MM.1S (cell line): ENCODE results near the gene CMBL.

Experiments used
- DNase-seq: peaks from one replicate; pipeline ENCODE4 v3.0.0-alpha.2; 2015
- H2AFZ ChIP-seq: fragments of 300-600 bp; sonication (generic); 2 replicates; pipeline ENCODE4 v1.6.0; 2016; ENCODE audit warnings: antibody characterized with exemption, low read length
- H3F3A ChIP-seq: fragments of 300-600 bp; sonication (generic); 2 replicates; pipeline ENCODE4 v1.6.1; 2016; ENCODE audit warnings: mild to moderate bottlenecking, antibody characterized with exemption, low read length, moderate library complexity, mixed read lengths; ENCODE audit not compliant: insufficient read depth
- H3K27ac ChIP-seq: fragments of 300-600 bp; sonication (generic); 2 replicates; pipeline ENCODE4 v1.5.1; 2016; ENCODE audit warnings: mild to moderate bottlenecking, low read length
- H3K27me3 ChIP-seq: fragments of 300-600 bp; sonication (generic); replicated peaks from 2 replicates; pipeline ENCODE4 v1.6.0; 2016; ENCODE audit warnings: low read length; ENCODE audit not compliant: insufficient read depth
- H3K36me3 ChIP-seq: fragments of 300-600 bp; sonication (generic); replicated peaks from 2 replicates; pipeline ENCODE4 v1.6.1; 2016; ENCODE audit warnings: mild to moderate bottlenecking, low read length, mixed read lengths; ENCODE audit not compliant: insufficient read depth
- H3K4me1 ChIP-seq: fragments of 300-600 bp; sonication (generic); 2 replicates; pipeline ENCODE4 v1.6.1; 2016; ENCODE audit warnings: low read length, mixed read lengths
- H3K4me2 ChIP-seq: fragments of 300-600 bp; sonication (generic); 2 replicates; pipeline ENCODE4 v1.6.0; 2016; ENCODE audit warnings: low read depth, low read length
- H3K4me3 ChIP-seq: fragments of 300-600 bp; sonication (generic); 2 replicates; pipeline ENCODE4 v1.5.1; 2016; ENCODE audit warnings: low read length, mixed read lengths
- H3K79me2 ChIP-seq: fragments of 300-600 bp; sonication (generic); 2 replicates; pipeline ENCODE4 v1.6.1; 2016; ENCODE audit warnings: mixed run types, low read length, mixed read lengths
- H3K9ac ChIP-seq: fragments of 300-600 bp; sonication (generic); 2 replicates; pipeline ENCODE4 v1.6.1; 2016; ENCODE audit warnings: low read length, mixed read lengths
- H3K9me2 ChIP-seq: fragments of 300-600 bp; sonication (generic); replicated peaks from 2 replicates; pipeline ENCODE4 v1.6.1; 2016; ENCODE audit warnings: mild to moderate bottlenecking, low read length, mixed read lengths; ENCODE audit not compliant: insufficient read depth
- H3K9me3 ChIP-seq: fragments of 300-600 bp; sonication (generic); replicated peaks from 2 replicates; pipeline ENCODE4 v1.6.1; 2016; ENCODE audit warnings: mild to moderate bottlenecking, low read length, mixed read lengths; ENCODE audit not compliant: insufficient read depth
- H4K20me1 ChIP-seq: fragments of 300-600 bp; sonication (generic); 2 replicates; pipeline ENCODE4 v1.6.1; 2016; ENCODE audit warnings: mild to moderate bottlenecking, low read length, moderate library complexity, mixed read lengths; ENCODE audit not compliant: insufficient read depth
- EZH2 ChIP-seq: fragments of 300-600 bp; sonication (generic); optimal IDR thresholded peaks from 2 replicates; pipeline ENCODE3; 2017; ENCODE audit warnings: low read depth, mild to moderate bottlenecking, antibody characterized with exemption, low read length, mixed read lengths
- EZH2phosphoT487 ChIP-seq: fragments of 300-600 bp; sonication (generic); IDR thresholded peaks from 2 replicates; pipeline ENCODE4 v1.6.1; 2018; ENCODE audit warnings: antibody characterized with exemption, low read length
- TF ChIP-seq, protein P1 (sequence below): fragments of 300-600 bp; sonication (generic); IDR thresholded peaks from 2 replicates; pipeline ENCODE4 v1.5.1; 2016; ENCODE audit warnings: antibody characterized with exemption, low read length, mixed read lengths

Gene CMBL

DNA sequence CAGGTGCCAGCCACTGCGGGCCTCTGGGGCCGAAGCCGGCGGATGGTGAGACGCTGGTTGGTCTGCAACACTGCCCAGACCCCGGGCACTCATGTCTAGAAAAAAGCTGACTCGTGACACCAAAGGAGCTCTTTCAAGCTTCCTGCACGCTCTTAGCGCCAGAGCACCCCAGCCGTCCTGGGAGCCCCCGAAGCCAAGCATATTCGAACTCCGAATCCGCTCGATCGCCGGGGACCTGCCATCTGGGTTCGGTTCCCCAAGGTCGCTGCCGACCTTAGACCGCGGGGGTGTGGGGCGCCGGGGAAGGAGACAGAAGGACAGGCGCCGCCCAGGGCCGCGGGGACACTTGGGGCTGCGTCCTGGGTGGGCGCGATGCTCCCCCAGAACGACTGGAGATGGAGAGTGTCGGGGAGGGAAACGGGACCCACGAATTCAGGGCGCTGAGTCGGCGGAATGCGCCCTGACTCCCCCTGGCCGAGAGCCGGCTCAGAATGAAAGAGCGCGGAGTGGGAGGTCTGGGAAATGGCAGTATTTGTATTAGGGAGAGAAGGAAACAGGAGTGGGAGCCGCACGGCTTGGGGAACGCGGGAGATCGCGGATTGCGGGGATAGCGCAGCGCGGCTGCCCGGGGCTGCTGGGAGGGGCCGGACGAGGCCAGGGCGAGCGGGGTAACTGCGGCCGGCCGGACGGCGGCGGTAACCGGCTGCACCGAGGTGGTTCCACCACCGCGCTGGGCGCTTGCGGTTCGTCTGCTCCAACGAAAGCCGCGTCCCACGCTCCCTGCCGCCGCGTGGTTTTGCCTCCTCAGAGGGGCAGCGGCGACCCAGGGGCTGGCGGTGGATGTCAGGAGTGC is 25.7 kb upstream of the CMBL start:
- Histone ChIP-seq H3K27me3 (no peaks in the 10 kb centered on the region), H3K9ac (peak overlapping the region; percentile 42; the same call in 1 of the 2 replicates), H3F3A (no peaks in the 10 kb centered on the region), H3K4me3 (peak overlapping the region; percentile 81), H3K27ac (no peak overlapping the region), H3K4me1 (no peaks in the 10 kb centered on the region), H4K20me1 (no peaks in the 10 kb centered on the region), H3K36me3 (no peaks in the 10 kb centered on the region), H2AFZ (peak overlapping the region; percentile 88), H3K4me2 (peak overlapping the region; percentile 93), H3K9me2 (no peaks in the 10 kb centered on the region), H3K9me3 (no peaks in the 10 kb centered on the region), H3K79me2 (no peaks in the 10 kb centered on the region)
- DNase-seq, result peak; percentile 49
- TF ChIP-seq EZH2, result no peak
- no peak for TF ChIP-seq EZH2phosphoT487
- TF ChIP-seq, protein P1, sequence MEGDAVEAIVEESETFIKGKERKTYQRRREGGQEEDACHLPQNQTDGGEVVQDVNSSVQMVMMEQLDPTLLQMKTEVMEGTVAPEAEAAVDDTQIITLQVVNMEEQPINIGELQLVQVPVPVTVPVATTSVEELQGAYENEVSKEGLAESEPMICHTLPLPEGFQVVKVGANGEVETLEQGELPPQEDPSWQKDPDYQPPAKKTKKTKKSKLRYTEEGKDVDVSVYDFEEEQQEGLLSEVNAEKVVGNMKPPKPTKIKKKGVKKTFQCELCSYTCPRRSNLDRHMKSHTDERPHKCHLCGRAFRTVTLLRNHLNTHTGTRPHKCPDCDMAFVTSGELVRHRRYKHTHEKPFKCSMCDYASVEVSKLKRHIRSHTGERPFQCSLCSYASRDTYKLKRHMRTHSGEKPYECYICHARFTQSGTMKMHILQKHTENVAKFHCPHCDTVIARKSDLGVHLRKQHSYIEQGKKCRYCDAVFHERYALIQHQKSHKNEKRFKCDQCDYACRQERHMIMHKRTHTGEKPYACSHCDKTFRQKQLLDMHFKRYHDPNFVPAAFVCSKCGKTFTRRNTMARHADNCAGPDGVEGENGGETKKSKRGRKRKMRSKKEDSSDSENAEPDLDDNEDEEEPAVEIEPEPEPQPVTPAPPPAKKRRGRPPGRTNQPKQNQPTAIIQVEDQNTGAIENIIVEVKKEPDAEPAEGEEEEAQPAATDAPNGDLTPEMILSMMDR, result no peak; the same call in 1 of the 2 replicates

DNA sequence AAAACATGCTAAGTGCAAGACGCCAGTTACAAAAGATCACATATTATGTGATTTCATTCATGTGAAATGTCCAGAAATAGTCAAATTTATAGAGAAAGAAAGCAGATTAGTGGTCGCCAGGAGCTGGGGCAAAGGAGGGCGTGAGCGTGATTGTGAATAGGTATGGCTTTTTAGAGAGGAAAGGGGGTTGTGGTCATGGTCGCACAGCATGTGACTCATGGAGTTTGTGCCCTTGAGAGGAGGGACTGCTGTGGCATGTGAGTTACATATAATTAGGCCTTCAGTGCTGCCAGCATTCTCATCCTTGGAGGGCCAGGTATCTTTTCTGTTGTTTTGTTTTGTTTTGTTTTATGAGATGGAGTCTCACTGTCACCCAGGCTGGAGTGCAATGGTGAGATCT is 24.6 kb upstream of the CMBL start:
- H3K4me3 ChIP-seq, result no peak overlapping the region
- H4K20me1 ChIP-seq, result no peaks in the 10 kb centered on the region
- no peaks in the 10 kb centered on the region for H3K4me1 ChIP-seq
- no peak overlapping the region for H3K27ac ChIP-seq
- TF ChIP-seq, protein P1, result no peak
- TF ChIP-seq EZH2phosphoT487 (no peak), EZH2 (no peak)
- H3K9me3 ChIP-seq, result no peaks in the 10 kb centered on the region
- no peaks in the 10 kb centered on the region for H3F3A ChIP-seq
- no peak for DNase-seq
- H3K9ac ChIP-seq, result no peak overlapping the region
- H3K27me3 ChIP-seq, result no peaks in the 10 kb centered on the region
- H3K9me2 ChIP-seq, result no peaks in the 10 kb centered on the region
- no peak overlapping the region for H2AFZ ChIP-seq
- H3K4me2 ChIP-seq, result no peak overlapping the region
- no peaks in the 10 kb centered on the region for H3K79me2 ChIP-seq
- H3K36me3 ChIP-seq, result no peaks in the 10 kb centered on the region

DNA sequence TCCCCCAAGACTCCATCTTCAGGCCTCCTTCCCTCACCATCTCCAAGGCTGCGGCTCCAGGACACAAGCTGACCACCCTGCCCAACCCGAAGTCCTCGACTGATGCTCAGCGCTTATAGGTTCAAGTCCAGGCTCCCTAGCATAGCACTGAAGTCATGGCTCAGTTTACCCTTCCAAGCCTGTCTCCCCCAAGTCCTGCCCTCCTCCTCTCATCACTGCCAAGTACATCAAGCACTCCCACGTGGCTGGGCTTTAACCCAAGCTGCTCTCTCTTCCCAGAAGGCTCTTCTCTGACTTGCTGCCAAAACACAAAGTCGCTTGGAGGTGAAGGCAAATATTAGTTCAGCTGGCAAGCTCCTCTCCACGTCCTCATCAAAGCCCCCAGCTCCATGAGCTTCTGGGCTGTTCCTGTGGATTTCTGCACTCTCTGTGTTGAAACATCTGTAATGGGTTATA is 23.7 kb upstream of the CMBL start:
- no peak for DNase-seq
- no peaks in the 10 kb centered on the region for H4K20me1 ChIP-seq
- H3K4me3 ChIP-seq, result no peak overlapping the region
- H3K9ac ChIP-seq, result no peak overlapping the region
- TF ChIP-seq EZH2 (no peak), EZH2phosphoT487 (no peak)
- TF ChIP-seq, protein P1, result no peak
- H3K4me1 ChIP-seq, result no peaks in the 10 kb centered on the region
- H3F3A ChIP-seq, result no peaks in the 10 kb centered on the region
- H3K79me2 ChIP-seq, result no peaks in the 10 kb centered on the region
- H3K27ac ChIP-seq, result no peak overlapping the region
- H2AFZ ChIP-seq, result no peak overlapping the region
- H3K9me3 ChIP-seq, result no peaks in the 10 kb centered on the region
- no peaks in the 10 kb centered on the region for H3K9me2 ChIP-seq
- H3K27me3 ChIP-seq, result no peaks in the 10 kb centered on the region
- no peaks in the 10 kb centered on the region for H3K36me3 ChIP-seq
- no peak overlapping the region for H3K4me2 ChIP-seq
